Esophagus muscularis mucosa (tissue), 4 donors: ENCODE data around the gene CDX1. TPM values are rescaled to one million over a fixed set of nuclear protein-coding genes. Genes with fewer than 3 reads are reported as not detected.
"Not testable (repeated sequence)": the region's sequence is repeated elsewhere in the genome, so short reads cannot be mapped to it uniquely, and the experiment has no call there.

Source experiments
- DNase-seq: peaks from one replicate; pipeline ENCODE4 v3.0.0-alpha.2; 2017; ENCODE audit errors: extremely low spot score
- H3K27ac ChIP-seq, 4 donors: fragments of 200-600 bp; sonication (generic); replicated peaks in 1 of 4; 1 replicate in 3 of 4; 2 replicates in 1 of 4; pipeline ENCODE4 v1.5.1; 2016 to 2019; ENCODE audit warnings: mild to moderate bottlenecking in 1 of 4
- H3K27me3 ChIP-seq, 4 donors: fragments of 200-600 bp; sonication (generic); one replicate each; pipeline versions ENCODE4 v1.5.1 to v1.6.0; 2016 to 2019
- H3K36me3 ChIP-seq, 4 donors: fragments of 200-600 bp; sonication (generic); one replicate each; pipeline ENCODE4 v1.5.1; 2016 to 2019
- H3K4me1 ChIP-seq, 4 donors: fragments of 200-600 bp; sonication (generic); one replicate each; pipeline ENCODE4 v1.5.1; 2016 to 2019
- H3K4me3 ChIP-seq, 4 donors: fragments of 200-600 bp; sonication (generic); 1 replicate in 2 of 4; 2 replicates in 2 of 4; pipeline ENCODE4 v1.5.1; 2016 to 2019; ENCODE audit warnings: mild to moderate bottlenecking in 4 of 4, moderate library complexity in 1 of 4
- H3K9me3 ChIP-seq, 4 donors: fragments of 200-600 bp; sonication (generic); 1 replicate in 3 of 4; 2 replicates in 1 of 4; pipeline ENCODE4 v1.5.1; 2016 to 2019
- EP300 ChIP-seq: sonication (generic); formaldehyde crosslinking; IDR thresholded peaks from one replicate; pipeline ENCODE4 v1.6.1; 2017; ENCODE audit warnings: antibody characterized with exemption
- POLR2A ChIP-seq: fragments of 450-650 bp; IDR thresholded peaks from one replicate; pipeline ENCODE4 v1.6.1; 2017; ENCODE audit warnings: antibody characterized with exemption, moderate library complexity, mild to moderate bottlenecking, low read depth
- POLR2AphosphoS5 ChIP-seq, 2 donors: sonication (generic); formaldehyde crosslinking; IDR thresholded peaks; one replicate each; pipeline ENCODE4 v1.6.1; 2017; ENCODE audit warnings: antibody characterized with exemption in 2 of 2
- WGBS: methylation state at CpG from one replicate; pipeline ENCODE4 v1.1.5; 2018; 5-methylcytosine and 5-hydroxymethylcytosine counted together
- intact Hi-C: fragments of 100-400 bp; cut with DNase I; formaldehyde crosslinking; loops from one replicate; pipeline ENCODE4 v1.15.1; 2023
- total RNA-seq, 4 donors: library from RNA; depleted of rRNA; stranded (reverse); fragments of >200 nt; gene quantifications; one replicate each; pipeline versions ENCODE4 v1.1.0 to v1.2.1, GENCODE V29; 2016
- TF ChIP-seq, protein P1 (sequence below), 3 experiments: fragments of 200-600 bp in 2 of 3; fragments of 450-650 bp in 1 of 3; sonication (generic) in 2 of 3; IDR thresholded peaks; one replicate each; pipeline ENCODE4 v1.5.1; 2017 to 2019; ENCODE audit warnings: antibody characterized with exemption in 3 of 3, mild to moderate bottlenecking in 2 of 3, moderate library complexity in 1 of 3

The CDX1 gene
- total RNA-seq, 4 donors from 2014 or later = 0.23 TPM; not detected in 3

DNA sequence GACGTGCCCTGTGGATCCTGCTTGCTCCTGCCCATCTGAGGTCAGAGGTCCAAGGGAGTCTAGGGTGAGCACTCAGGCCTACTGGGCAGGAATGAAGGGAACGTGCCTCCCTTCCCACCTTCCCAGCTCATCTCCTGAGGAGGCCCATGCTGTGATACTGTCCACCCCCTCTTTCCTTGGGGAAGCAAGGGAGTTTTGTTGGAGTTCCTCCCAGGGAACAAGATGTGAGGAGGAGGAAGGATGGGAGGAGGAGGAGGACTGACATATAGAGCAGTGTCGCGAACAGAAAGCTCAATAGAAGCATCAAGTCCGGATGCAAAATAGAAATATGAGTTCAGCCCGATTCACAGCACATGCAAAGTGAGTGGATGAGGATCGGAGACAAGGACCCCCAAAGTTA lies 64.3 kb downstream of the CDX1 start:
- H3K4me1 ChIP-seq = no peaks in the 10 kb centered on the region
- no peak overlapping the region for H3K27ac ChIP-seq
- H3K9me3 ChIP-seq = no peaks in the 10 kb centered on the region
- H3K27me3 ChIP-seq = no peaks in the 10 kb centered on the region
- intact Hi-C loops = no loop called here
- H3K4me3 ChIP-seq = no peak overlapping the region
- 86% methylated on average over 6 of the region's 7 CpGs for WGBS
- no peak for DNase-seq
- H3K36me3 ChIP-seq = peaks cover 0 to 7% (median 2%) of the 10 kb centered on the region in 4 donors
- TF ChIP-seq, protein P1, sequence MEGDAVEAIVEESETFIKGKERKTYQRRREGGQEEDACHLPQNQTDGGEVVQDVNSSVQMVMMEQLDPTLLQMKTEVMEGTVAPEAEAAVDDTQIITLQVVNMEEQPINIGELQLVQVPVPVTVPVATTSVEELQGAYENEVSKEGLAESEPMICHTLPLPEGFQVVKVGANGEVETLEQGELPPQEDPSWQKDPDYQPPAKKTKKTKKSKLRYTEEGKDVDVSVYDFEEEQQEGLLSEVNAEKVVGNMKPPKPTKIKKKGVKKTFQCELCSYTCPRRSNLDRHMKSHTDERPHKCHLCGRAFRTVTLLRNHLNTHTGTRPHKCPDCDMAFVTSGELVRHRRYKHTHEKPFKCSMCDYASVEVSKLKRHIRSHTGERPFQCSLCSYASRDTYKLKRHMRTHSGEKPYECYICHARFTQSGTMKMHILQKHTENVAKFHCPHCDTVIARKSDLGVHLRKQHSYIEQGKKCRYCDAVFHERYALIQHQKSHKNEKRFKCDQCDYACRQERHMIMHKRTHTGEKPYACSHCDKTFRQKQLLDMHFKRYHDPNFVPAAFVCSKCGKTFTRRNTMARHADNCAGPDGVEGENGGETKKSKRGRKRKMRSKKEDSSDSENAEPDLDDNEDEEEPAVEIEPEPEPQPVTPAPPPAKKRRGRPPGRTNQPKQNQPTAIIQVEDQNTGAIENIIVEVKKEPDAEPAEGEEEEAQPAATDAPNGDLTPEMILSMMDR (IDR thresholded peaks at IDR 0.05) = no peak
- TF ChIP-seq POLR2A (no peak), POLR2AphosphoS5 (IDR thresholded peaks at IDR 0.05) (no peak), EP300 (no peak)

GRCh38 chr5:150233706-150234105 lies 67.1 kb downstream of the CDX1 start:
- peaks cover 0 to 11% (median 1%) of the 10 kb centered on the region in 4 donors for H3K36me3 ChIP-seq
- intact Hi-C loops, H3K4me1 ChIP-seq, DNase-seq, H3K27me3 ChIP-seq, H3K9me3 ChIP-seq, H3K4me3 ChIP-seq, H3K27ac ChIP-seq: not testable (repeated sequence)
- 88% methylated on average over 2 of the region's 5 CpGs for WGBS

Other genes starting within 250 kb of the CDX1 start
- not detected for gene PDE6A, start 222.0 kb upstream of the CDX1 start, total RNA-seq
- gene SLC26A2, start 206.0 kb upstream of the CDX1 start, total RNA-seq = 1 to 10 TPM; 7.9 to 9.2 (median 8.0) TPM
- gene TIGD6, start 166.1 kb upstream of the CDX1 start, total RNA-seq = 1 to 10 TPM; 2.9 to 3.5 (median 3.2) TPM
- gene HMGXB3, start 166.0 kb upstream of the CDX1 start, total RNA-seq = 10 to 100 TPM; 17.4 to 26.5 (median 23.1) TPM
- 10 to 100 TPM; 24.9 to 51.7 (median 31.5) TPM for gene CSF1R, start 80.2 kb upstream of the CDX1 start, total RNA-seq
- 100 to 1,000 TPM in 2 of 4 donors, 10 to 100 TPM in 2; 83.1 to 219 (median 141) TPM for gene PDGFRB, start 10.9 kb upstream of the CDX1 start, total RNA-seq
- not detected for gene SLC6A7, start 23.3 kb downstream of the CDX1 start, total RNA-seq
- gene CAMK2A, start 123.0 kb downstream of the CDX1 start, total RNA-seq = 1 to 10 TPM; 2.5 to 8.0 (median 3.8) TPM
- 10 to 100 TPM in 3 of 4 donors, 1 to 10 TPM in 1; 5.8 to 20.6 (median 10.1) TPM for gene ARSI, start 136.1 kb downstream of the CDX1 start, total RNA-seq
- 10 to 100 TPM; 27.4 to 46.0 (median 36.3) TPM for gene TCOF1, start 190.9 kb downstream of the CDX1 start, total RNA-seq
- 100 to 1,000 TPM; 270 to 595 (median 555) TPM for gene CD74, start 246.1 kb downstream of the CDX1 start, total RNA-seq